GM10847 (cell line): ENCODE measurements around the gene ZNF513.
A peak's percentile ranks its signal among the peaks of the same experiment; 100 is the strongest.

Experiments
- POLR2A ChIP-seq: IDR thresholded peaks from 2 replicates; pipeline ENCODE4 v1.6.1; 2011; ENCODE audit not compliant: insufficient read length; ENCODE audit errors: extremely low read depth

Gene ZNF513

DNA sequence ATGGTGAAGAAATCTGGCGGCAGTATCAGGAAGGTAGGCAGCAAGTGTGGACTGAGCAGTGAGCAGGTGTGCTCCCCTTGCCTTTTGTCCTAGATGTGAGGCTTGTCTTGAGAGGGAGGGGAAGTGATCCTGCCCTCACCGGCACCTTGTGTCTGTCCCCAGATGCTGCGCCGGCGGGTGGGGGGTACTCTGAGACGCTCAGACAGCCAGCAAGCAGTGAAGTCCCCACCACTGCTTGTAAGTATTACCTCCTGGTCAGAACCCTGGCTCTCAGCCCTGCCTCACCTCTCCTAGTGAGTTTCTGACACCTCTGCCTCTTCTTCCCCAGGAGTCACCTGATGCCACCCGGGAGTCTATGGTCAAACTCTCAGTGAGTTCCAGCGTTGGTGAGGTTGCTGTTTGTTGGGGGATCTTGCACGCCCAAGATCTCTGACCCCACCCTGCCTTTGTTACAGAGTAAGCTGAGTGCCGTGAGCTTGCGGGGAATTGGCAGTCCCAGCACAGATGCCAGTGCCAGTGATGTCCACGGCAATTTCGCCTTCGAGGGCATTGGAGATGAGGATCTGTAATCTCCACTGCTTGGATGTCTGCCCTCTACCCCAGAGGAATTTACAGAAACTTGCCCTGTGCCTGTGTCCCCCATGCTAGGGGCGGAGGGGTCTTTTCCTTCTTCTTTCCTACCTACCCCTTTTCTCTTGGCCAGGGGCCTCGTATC lies 4.2 kb downstream of the ZNF513 start:
- no peak for TF ChIP-seq POLR2A

DNA sequence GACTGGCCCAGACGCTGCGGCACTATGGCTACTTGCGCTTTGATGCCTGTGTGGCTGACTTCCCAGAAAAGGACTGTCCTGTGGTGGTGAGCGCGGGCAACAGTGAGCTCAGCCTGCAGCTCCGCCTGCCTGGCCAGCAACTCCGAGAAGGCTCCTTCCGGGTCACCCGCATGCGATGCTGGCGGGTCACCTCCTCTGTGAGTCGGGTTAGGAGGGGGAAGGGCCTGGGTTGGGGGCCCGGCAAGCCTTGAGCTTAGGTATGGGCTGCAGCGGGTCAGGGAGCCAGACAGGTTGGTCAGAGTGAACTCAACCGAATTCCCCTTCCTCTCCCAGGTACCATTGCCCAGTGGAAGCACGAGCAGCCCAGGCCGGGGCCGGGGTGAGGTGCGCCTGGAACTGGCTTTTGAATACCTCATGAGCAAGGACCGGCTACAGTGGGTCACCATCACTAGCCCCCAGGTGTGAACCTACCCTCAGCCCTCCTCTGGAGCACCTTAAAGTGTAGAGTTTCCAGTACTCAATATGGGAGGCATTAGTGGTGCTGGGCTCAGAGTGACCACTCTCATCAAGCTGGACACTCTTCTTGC lies 4.9 kb downstream of the ZNF513 start:
- TF ChIP-seq POLR2A = no peak

DNA sequence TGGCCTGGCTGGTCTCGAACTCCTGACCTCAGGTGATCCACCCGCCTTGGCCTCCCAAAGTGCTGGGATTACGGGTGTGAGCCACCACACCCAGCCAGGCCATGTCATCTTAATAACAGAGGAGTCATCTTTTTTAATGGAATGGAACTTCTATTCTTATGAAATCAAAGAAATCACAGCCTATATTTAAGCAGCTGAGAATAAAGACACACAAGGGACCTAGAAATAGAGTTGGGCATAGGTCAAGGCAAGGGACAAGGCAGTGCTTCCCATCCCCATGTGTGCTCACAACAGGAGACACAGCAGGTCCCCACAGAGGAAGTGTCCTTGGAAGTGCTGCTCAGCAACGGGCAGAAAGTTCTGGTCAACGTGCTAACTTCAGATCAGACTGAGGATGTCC lies 7.0 kb downstream of the ZNF513 start:
- no peak for TF ChIP-seq POLR2A

DNA sequence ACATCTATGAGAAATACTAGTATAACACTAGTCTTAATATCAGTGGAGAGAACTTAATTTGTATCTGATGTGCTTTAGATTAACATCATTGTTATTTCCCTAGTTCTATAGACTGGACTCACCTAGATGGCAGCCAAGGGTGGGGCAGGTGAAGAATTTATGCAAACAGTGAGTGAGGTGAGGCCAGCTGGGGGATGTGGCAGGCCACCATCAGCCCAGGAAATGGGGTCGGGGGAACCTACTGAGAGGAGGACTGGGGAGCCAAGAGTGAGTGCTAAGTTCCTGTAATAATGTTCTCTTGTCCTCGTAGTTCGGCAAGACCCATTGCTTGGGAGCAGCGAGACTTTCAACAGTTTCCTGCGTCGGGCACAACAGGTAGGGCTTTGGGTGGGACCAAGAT lies 7.6 kb downstream of the ZNF513 start:
- no peak for TF ChIP-seq POLR2A

DNA sequence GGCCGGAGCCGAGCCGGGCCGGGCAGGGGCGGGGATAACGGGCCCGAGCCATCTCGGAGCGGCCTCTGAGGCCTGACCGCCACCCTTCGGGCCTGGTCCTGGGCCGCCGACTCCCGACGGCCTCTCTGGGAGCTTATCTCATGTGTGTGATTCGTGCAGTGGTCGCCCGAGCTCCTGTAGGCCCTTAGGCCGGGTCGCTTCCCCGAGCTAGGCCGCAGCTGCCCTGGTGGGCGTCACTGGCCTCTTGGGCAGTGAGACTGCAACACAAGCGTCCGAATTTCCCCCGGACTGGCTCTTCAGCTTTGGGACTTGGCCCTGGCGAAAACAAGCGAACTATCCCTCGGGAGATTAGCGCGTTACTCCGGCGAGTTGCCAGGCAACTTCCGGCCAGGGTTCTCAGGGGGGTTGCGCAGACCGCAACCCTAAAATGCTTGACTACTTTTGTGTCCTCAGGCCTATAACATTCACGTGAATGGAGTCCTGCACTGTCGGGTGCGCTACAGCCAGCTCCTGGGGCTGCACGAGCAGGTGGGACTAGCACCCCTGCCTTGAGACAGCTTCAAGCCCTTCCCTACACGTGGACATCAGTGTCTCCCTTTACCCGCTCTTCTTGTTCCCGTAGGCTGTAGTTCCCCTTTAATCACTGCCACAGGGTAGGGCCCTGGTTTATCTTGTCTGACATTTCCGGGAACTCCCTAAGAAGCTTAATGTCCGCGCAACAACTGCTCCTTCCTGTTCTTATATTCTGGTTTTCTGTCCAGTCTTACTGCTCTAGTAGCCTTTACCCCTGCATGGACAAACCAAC lies 9.5 kb downstream of the ZNF513 start:
- TF ChIP-seq POLR2A = peak; percentile 32

DNA sequence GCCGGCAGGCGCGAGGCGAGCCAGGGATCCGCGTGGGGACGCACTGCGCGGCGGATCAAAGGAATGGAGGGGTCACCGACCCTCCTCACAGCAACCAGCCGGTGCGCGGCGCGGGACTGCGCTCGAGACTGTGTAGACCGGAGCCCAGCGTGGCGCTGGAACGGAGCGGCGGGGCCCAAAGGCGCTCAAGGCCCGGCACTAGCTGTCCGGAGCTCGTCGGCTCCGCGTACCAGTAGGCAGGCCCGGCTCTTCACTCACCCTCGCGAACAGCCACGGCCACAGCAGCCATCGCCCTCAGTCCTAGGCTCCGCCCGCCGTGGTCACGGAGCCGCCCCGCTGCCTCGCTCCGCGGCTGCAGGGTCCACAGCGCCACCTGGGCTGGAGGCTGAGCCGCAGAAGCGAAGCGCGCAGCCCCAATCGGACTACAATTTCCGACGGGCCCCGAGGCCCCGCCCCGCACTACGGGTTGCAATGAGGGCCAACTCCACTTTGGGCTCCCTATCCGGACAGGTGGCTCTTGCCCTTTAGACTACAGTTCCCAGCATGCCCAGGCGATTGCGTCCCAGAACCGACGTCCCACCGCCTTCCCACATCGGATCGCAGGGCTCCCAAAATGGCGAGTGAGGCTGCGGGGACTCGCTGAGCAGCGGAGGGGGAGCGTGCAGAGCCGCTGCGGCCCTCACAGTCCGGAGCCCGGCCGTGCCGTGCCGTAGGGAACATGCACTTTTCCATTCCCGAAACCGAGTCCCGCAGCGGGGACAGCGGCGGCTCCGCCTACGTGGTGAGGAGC lies 10.3 kb downstream of the ZNF513 start, which contains the start of the genes EIF2B4 and SNX17:
Gene EIF2B4 (minus strand): TSS at position 313 of the 790 bp plus-strand sequence. CDS start 24 bp downstream, at position 289.
Gene SNX17 (plus strand): TSS at position 591 of the 790 bp plus-strand sequence. CDS start 128 bp downstream, at position 719.
- peak; percentile 80 for TF ChIP-seq POLR2A

DNA sequence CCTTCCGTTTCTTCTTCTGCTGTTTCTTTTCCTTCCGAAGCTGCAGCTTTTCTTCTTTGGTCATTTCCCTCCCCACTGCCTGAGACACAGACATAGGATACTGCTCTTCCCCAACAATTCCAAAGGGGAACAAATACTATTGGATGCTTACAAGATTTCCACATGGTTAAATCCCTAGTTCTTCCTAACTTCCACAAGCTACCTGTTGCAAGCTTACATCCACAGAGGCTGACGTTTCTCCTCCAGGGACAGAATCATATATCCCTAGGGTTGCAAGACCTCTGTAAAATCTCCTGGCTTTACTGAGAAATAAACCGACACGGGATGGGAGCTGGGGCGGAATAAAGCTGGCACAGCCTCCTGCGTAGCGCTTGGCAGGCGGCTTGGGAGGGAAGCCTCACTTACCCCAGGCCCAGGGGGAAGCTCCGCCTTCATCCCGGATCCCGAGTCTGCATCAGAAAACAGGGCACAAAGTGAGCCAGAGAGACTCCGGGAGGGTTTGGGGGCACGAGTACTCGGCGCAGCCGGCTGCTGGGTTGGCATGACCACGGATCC lies 11.0 kb downstream of the ZNF513 start:
- TF ChIP-seq POLR2A = no peak

DNA sequence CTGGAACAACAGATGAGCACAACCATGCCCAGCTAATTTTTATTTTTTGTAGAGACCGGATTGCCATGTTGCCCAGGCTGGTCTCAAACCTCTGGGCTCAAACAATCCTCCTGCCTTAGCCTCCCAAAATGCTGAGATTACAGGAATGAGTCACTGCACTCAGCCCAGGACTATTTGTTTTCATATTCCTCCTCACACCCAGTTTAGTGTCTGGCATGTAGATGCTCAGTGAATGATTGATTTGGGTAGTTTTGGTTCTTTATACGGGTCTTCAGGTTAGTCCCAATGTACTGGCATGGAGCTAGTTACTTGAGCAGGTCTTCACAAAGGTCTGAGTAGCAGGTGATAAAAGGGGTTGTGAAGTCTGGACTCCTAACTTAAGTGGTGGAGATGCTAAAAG lies 16.6 kb downstream of the ZNF513 start:
- no peak for TF ChIP-seq POLR2A

DNA sequence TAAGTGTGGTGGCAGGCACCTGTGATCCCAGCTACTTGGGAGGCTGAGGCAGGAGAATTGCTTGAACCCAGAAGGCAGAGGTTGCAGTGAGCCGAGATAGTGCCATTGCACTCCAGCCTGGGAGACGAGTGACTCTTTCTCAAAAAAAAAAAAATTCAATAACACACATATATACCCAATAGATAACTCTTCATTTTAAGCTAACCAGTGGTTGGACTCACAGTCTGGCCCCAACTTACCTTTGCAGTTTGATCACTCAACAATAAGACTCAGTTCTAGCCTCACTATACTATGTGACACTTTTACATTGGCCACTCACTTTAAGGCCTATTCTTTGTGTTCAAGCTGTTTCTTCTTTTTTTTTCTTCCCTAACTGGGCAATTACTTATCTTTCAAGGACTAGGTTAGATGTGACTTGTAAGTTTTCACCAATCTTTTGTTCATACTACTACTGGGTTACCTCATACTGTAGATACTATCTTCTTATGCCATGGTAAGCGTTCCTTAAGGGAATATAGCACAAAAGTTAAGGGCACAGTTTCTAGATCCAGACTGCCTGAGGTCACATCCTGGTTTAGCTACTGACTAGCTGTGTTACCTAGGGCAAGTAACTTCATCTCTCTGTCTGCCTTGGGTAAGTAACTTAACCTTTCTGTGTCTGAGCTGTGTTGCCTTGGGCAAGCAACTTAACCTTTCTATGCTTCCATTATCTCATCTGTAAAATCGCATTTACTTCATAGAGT lies 17.7 kb downstream of the ZNF513 start:
- no peak for TF ChIP-seq POLR2A

DNA sequence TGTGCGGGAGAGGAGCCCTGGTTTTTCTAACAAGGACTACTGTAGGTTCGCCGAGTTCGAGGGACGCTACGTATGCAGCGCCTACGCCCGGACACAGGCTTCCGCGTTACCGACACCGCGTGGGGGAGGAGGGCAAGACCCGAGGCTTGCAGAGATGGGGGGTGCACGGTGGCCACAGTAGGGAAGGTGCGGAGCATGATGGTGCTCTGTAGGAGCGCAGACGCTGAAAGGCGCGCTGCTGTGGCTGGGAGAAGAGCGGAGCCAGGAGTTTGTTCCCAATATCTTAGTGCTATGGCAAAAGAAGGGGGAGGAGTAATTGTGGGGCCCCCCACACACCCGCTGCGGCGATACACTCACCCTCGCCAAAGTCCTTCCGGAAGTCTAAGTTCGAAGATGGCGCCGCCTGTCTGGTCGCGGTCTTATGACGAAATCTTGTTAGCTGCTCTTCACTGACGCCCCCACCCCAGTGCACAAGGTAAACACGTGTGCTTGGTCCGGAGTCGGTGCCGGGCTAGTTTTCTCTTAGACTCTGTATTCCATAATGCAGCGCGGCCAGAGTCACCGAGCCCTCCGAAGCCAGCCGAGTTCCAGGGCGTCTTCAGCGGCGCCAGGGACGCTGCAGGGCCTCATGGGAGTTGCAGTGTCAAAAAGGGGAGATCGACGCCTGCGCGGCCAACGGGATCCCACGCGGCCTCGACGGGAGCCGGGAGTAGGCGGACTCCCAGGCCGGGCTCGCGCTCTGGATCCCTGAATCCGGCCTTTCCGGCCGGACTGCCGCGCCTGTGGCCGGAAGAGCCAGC lies 24.0 kb downstream of the ZNF513 start, which contains the start of gene GTF3C2:
Gene GTF3C2 (minus strand): TSS at position 383 of the 800 bp plus-strand sequence. CDS start 13,210 bp downstream, outside the sequence.
- peak; percentile 62 for TF ChIP-seq POLR2A

DNA sequence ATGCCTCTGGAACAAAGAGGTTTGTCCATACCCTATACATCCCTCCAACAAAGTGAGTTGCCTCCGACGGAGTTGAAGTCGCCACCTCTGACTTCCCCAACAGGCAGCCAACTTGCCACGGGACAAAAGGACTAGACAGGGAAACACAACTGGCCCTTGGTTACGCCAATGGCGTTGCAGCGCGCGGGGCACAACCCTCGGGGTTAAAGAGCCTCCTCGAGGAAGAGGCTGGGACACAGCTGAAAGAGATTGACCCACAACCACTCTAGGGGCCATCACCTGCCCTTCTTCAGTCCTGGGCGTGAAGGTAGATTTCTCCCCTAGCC lies 24.5 kb downstream of the ZNF513 start:
- no peak for TF ChIP-seq POLR2A

DNA sequence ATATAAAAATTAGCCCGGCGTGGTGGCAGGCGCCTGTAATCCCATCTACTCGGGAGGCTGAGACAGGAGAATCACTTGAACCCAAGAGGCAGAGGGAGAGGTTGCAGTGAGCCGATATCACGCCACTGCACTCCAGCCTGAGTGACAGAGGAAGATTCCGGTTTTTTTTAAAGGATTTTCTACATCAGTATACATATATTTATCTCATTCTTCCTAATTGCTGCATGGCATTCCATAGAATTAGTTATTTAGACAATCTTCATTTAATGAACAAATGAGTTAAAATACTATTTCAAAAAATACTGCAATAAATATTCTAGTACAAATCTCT lies 26.0 kb downstream of the ZNF513 start:
- TF ChIP-seq POLR2A = no peak

DNA sequence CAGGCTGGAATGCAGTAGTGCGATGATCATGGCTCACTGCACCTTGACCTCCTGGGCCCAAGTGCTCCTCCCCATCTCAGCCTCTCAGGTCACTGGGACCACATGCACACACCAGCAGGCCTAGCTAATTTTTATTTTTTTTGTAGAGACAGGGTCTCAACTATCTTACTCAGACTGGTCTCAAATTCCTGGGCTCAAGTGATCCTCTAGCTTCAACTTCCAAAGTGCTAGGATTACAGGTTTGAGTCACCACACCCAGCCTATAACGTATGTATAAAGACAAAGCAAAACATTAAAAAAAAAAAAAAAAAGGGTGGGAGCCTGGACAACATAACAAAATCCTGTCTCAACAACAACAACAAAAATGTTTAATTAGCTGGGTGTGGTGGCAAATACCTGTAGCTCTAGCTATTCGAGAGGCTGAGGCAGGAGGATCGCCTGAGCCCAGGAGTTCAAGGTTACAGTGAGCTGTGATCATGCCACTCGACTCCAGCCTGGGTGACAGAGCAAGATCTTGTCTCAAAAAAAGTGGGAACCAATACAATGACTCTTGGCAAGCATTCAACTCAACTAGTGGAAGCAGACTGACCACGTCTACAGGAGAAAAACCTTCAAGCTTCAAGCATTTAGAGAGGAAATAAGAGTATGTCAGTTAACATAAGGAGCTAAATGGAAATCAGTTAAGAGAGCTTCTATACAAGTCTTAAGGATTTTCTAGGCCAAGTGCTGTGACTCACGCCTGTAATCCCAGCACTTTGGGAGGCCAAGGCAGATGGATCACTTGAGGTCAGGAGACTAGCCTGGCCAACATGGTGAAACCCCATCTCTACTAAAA lies 26.6 kb downstream of the ZNF513 start:
- TF ChIP-seq POLR2A = no peak
